ENCODE results near the gene GMDS. TPM values are rescaled to one million over a fixed set of nuclear protein-coding genes. Genes with fewer than 3 reads are reported as not detected.

The GMDS gene
- total RNA-seq, 1 donor from 2014 or later = 7.2 TPM

DNA sequence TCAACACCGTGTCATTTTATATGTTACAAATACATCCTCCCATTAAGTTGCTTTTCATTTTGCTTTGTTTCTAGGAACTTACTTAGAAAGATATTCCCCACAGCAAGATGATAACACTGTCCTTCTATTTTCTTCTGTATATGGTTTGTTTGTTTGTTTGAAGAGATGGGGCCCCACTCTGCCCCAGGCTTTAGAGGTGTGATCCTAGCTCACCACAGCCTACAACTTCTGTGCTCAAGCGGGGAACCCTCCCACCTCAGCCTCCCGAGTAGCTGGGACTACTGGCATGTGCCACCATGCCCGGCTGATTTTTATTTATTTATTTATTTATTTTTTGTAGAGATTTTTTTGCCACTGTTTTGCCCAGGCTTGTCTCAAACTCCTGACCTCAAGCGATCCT lies 14.2 kb upstream of the GMDS start:
- no peaks in the 10 kb centered on the region for H3K27me3 ChIP-seq (ENCODE audit: low read depth)
- DNase-seq = no peak
- H3K27ac ChIP-seq (replicated peaks) = no peak overlapping the region
- H3K4me1 ChIP-seq = no peaks in the 10 kb centered on the region
- no peak overlapping the region for H3K4me3 ChIP-seq
- intact Hi-C loops (cut with micrococcal nuclease) = no loop called here
- TF ChIP-seq, protein P1, sequence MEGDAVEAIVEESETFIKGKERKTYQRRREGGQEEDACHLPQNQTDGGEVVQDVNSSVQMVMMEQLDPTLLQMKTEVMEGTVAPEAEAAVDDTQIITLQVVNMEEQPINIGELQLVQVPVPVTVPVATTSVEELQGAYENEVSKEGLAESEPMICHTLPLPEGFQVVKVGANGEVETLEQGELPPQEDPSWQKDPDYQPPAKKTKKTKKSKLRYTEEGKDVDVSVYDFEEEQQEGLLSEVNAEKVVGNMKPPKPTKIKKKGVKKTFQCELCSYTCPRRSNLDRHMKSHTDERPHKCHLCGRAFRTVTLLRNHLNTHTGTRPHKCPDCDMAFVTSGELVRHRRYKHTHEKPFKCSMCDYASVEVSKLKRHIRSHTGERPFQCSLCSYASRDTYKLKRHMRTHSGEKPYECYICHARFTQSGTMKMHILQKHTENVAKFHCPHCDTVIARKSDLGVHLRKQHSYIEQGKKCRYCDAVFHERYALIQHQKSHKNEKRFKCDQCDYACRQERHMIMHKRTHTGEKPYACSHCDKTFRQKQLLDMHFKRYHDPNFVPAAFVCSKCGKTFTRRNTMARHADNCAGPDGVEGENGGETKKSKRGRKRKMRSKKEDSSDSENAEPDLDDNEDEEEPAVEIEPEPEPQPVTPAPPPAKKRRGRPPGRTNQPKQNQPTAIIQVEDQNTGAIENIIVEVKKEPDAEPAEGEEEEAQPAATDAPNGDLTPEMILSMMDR (IDR thresholded peaks at IDR 0.05; ENCODE audit: borderline replicate concordance) = no peak
- peaks cover 9% of the 10 kb centered on the region for H3K9me3 ChIP-seq (replicated peaks)
- peaks cover 33% of the 10 kb centered on the region for H3K36me3 ChIP-seq

DNA sequence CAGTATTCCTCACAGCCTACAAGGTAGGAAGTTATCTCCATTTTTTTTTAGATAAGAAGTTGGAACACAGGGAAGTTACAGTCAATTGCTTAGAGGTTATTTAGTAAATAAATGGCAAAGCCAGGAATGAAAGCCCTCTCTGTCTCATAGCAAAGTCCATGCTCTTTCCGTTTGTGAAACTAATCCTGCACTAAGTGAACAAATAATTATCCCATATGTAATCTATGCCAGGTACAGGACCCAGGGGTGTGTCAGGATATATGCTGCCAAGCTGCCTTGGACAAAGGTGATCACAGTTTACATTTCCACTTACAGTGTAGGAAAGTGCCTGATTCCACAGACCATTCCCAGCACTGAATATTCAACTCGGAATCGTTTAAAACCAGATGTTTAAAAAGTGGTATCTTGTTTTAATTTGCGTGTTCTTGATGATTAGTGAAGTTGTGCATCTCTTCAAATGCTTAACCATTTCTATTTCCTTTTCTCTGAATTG lies 13.6 kb upstream of the GMDS start:
- DNase-seq = no peak
- Histone ChIP-seq H3K36me3 (peaks cover 33% of the 10 kb centered on the region), H3K9me3 (replicated peaks) (peaks cover 12% of the 10 kb centered on the region), H3K4me1 (no peaks in the 10 kb centered on the region), H3K27ac (replicated peaks) (no peak overlapping the region), H3K4me3 (no peak overlapping the region), H3K27me3 (ENCODE audit: low read depth) (no peaks in the 10 kb centered on the region)
- TF ChIP-seq, protein P1 (IDR thresholded peaks at IDR 0.05; ENCODE audit: borderline replicate concordance) = no peak
- intact Hi-C loops (cut with micrococcal nuclease) = no loop called here

DNA sequence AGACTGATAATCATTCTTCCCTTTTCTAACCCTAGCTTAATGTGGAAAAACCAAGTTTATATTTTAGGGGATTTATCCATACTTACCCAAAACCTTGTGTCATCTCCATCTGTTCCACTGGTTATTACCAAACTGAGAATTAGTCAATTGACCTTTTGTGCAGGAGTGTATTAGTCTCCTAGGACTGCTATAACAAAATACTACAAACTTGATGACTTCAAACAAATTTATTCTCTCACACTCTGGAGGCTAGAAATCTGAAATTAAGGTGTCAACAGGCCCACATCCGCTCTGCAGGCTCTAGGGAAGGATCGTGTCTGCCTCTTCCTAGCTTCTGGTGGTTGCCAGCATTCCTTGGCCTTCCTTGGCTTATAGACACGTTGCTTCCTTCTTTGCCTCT lies 12.7 kb upstream of the GMDS start:
- TF ChIP-seq, protein P1 (IDR thresholded peaks at IDR 0.05; ENCODE audit: borderline replicate concordance) = no peak
- Histone ChIP-seq H3K27me3 (ENCODE audit: low read depth) (no peaks in the 10 kb centered on the region), H3K36me3 (peaks cover 32% of the 10 kb centered on the region), H3K4me1 (no peaks in the 10 kb centered on the region), H3K27ac (replicated peaks) (no peak overlapping the region), H3K4me3 (no peak overlapping the region), H3K9me3 (replicated peaks) (peaks cover 12% of the 10 kb centered on the region)
- DNase-seq = no peak
- intact Hi-C loops (cut with micrococcal nuclease) = no loop called here

DNA sequence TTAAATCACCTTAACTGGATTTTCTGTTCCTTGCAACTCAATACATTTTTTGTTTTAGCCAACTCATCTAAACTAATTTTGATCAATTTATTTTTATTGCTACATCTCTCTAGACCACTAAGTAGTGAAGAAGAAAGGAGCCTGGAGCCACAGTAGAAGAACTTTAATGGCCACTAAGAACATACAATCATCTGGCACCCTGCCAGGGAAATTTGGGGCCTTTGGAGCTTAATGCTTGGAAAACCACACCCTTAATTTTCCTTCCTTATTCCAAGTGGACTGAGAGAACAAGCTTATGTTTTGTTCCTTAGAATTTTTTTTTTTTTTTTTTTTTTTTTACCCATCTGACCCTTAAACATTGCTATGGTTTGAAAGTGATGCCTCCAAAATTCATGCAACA lies 12.0 kb upstream of the GMDS start:
- no peak for DNase-seq
- Histone ChIP-seq H3K4me1 (no peaks in the 10 kb centered on the region), H3K27ac (replicated peaks) (no peak overlapping the region), H3K9me3 (replicated peaks) (peaks cover 12% of the 10 kb centered on the region), H3K27me3 (ENCODE audit: low read depth) (no peaks in the 10 kb centered on the region), H3K36me3 (peaks cover 39% of the 10 kb centered on the region), H3K4me3 (no peak overlapping the region)
- intact Hi-C loops (cut with micrococcal nuclease) = no loop called here
- TF ChIP-seq, protein P1 (IDR thresholded peaks at IDR 0.05; ENCODE audit: borderline replicate concordance) = no peak

DNA sequence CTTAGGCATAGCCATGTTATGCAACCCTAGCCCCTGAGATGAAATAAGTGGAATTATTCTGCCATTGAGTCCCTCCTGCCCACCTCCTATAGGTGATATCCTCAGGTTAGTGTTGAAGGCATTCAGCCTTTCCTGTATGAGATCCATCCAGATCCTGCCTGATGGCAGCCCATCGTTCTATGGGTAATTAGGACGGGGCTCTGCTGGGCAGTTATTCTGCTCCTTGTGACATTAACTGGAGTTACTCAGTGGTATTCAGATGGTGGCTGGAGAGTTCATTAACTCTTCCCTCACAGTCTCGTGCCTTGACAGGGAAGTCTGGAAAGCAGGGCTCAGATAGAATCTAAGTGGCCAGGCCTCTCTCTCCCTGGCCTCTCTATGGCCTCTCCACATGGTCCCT lies 9.3 kb upstream of the GMDS start:
- no peak for DNase-seq
- no peaks in the 10 kb centered on the region for H3K27me3 ChIP-seq (ENCODE audit: low read depth)
- TF ChIP-seq, protein P1 (IDR thresholded peaks at IDR 0.05; ENCODE audit: borderline replicate concordance) = no peak
- H3K36me3 ChIP-seq = peaks cover 53% of the 10 kb centered on the region
- H3K9me3 ChIP-seq (replicated peaks) = peaks cover 12% of the 10 kb centered on the region
- H3K4me1 ChIP-seq = no peaks in the 10 kb centered on the region
- no peak overlapping the region for H3K27ac ChIP-seq (replicated peaks)
- intact Hi-C loops (cut with micrococcal nuclease) = no loop called here
- H3K4me3 ChIP-seq = no peak overlapping the region

All from left ventricle myocardium inferior (tissue), 1 donor.